ENCODE results near the gene GAB4. TPM values are rescaled to one million over a fixed set of nuclear protein-coding genes. Genes with fewer than 3 reads are reported as not detected.

Gene GAB4
- total and polyA plus RNA-seq, 4 donors, result not detected

DNA sequence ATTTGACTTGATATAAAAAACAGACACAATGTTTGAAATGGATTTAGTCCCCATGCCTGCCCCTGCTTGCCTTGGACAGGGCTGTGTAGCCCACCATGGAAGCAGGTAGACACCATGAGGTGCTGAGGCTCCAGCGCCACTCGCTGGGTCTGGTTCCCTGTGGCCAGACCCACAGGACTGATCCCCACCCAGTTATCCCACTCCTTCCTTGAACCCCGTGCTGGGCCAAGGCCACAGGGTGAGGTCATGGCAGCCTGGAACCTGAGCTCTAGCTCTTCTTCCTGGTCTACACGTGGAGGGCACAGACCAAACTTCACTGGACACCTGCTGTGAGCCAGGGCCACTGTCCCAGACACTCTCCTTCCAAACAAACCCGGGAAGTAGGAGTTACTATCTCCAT, 42.5 kb downstream of the GAB4 start:
- H3K4me3 ChIP-seq, result no peak overlapping the region
- H3K9ac ChIP-seq (ENCODE audit: insufficient read depth in 1 of 2, low read length in 2 of 2), result no peak overlapping the region
- TF ChIP-seq, protein P1, sequence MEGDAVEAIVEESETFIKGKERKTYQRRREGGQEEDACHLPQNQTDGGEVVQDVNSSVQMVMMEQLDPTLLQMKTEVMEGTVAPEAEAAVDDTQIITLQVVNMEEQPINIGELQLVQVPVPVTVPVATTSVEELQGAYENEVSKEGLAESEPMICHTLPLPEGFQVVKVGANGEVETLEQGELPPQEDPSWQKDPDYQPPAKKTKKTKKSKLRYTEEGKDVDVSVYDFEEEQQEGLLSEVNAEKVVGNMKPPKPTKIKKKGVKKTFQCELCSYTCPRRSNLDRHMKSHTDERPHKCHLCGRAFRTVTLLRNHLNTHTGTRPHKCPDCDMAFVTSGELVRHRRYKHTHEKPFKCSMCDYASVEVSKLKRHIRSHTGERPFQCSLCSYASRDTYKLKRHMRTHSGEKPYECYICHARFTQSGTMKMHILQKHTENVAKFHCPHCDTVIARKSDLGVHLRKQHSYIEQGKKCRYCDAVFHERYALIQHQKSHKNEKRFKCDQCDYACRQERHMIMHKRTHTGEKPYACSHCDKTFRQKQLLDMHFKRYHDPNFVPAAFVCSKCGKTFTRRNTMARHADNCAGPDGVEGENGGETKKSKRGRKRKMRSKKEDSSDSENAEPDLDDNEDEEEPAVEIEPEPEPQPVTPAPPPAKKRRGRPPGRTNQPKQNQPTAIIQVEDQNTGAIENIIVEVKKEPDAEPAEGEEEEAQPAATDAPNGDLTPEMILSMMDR (IDR thresholded peaks at IDR 0.05; ENCODE audit: control extremely low read depth, extremely low read depth), result no peak
- DNase-seq, result no peak
- ATAC-seq (ENCODE audit: insufficient read depth, low FRiP score), result no peak
- WGBS, 2 donors, result 76 to 81% methylated on average over 5 of the region's 5 CpGs
- no peak overlapping the region for H3K27ac ChIP-seq (ENCODE audit: low read depth in 1 of 2, low read length in 1 of 2)
- H3K36me3 ChIP-seq (ENCODE audit: control insufficient read depth in 4 of 4, insufficient read depth in 4 of 4, low read length in 4 of 4), result no peaks in the 10 kb centered on the region
- H3K9me3 ChIP-seq (ENCODE audit: control insufficient read depth in 4 of 4, insufficient read depth in 3 of 4, low read length in 3 of 4), result peaks cover 0 to 8% (median 0%) of the 10 kb centered on the region in 4 donors
- H3K4me1 ChIP-seq (ENCODE audit: control insufficient read depth in 5 of 5, insufficient read depth in 5 of 5, low read length in 5 of 5), result no peaks in the 10 kb centered on the region
- H3K27me3 ChIP-seq (ENCODE audit: control insufficient read depth in 3 of 3, insufficient read depth in 3 of 3, low read length in 2 of 3), result peaks cover 0 to 3% (median 0%) of the 10 kb centered on the region in 3 donors

DNA sequence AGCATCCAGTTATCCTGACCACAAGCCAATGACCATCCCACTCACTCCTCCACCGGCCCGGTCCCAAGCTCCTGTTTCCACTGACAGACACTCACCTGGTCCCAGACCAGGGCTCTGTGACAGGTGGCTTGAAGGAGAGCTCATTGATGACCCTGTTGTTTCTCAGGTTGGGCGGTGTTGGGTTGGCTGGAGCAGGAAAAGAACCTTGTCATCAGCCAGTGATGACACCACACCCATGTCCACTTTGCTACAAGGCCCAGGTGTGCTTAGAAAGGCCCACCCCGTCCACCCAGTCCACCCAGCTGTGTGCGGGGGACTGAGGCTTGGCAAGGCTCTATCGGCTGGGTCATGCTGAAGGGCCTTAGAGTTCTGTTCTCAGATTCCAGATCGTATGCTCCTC, 42.9 kb downstream of the GAB4 start:
- TF ChIP-seq, protein P1 (IDR thresholded peaks at IDR 0.05; ENCODE audit: control extremely low read depth, extremely low read depth), result no peak
- ATAC-seq (ENCODE audit: insufficient read depth, low FRiP score) (no peak), DNase-seq (no peak)
- no peaks in the 10 kb centered on the region for H3K36me3 ChIP-seq (ENCODE audit: control insufficient read depth in 4 of 4, insufficient read depth in 4 of 4, low read length in 4 of 4)
- no peak overlapping the region for H3K9ac ChIP-seq (ENCODE audit: insufficient read depth in 1 of 2, low read length in 2 of 2)
- no peaks in the 10 kb centered on the region for H3K4me1 ChIP-seq (ENCODE audit: control insufficient read depth in 5 of 5, insufficient read depth in 5 of 5, low read length in 5 of 5)
- H3K27ac ChIP-seq (ENCODE audit: low read depth in 1 of 2, low read length in 1 of 2), result no peak overlapping the region
- H3K9me3 ChIP-seq (ENCODE audit: control insufficient read depth in 4 of 4, insufficient read depth in 3 of 4, low read length in 3 of 4), result peaks cover 0 to 8% (median 0%) of the 10 kb centered on the region in 4 donors
- H3K4me3 ChIP-seq, result no peak overlapping the region
- peaks cover 0 to 3% (median 0%) of the 10 kb centered on the region in 3 donors for H3K27me3 ChIP-seq (ENCODE audit: control insufficient read depth in 3 of 3, insufficient read depth in 3 of 3, low read length in 2 of 3)
- WGBS, 2 donors, result 85 to 89% methylated on average over 7 of the region's 7 CpGs

GRCh38 chr22:16964366-16964765, 43.7 kb downstream of the GAB4 start:
- Histone ChIP-seq H3K4me3 (no peak overlapping the region), H3K27ac (ENCODE audit: low read depth in 1 of 2, low read length in 1 of 2) (no peak overlapping the region), H3K9ac (ENCODE audit: insufficient read depth in 1 of 2, low read length in 2 of 2) (no peak overlapping the region), H3K27me3 (ENCODE audit: control insufficient read depth in 3 of 3, insufficient read depth in 3 of 3, low read length in 2 of 3) (no peaks in the 10 kb centered on the region), H3K4me1 (ENCODE audit: control insufficient read depth in 5 of 5, insufficient read depth in 5 of 5, low read length in 5 of 5) (no peaks in the 10 kb centered on the region), H3K36me3 (ENCODE audit: control insufficient read depth in 4 of 4, insufficient read depth in 4 of 4, low read length in 4 of 4) (no peaks in the 10 kb centered on the region), H3K9me3 (ENCODE audit: control insufficient read depth in 4 of 4, insufficient read depth in 3 of 4, low read length in 3 of 4) (peaks cover 0 to 6% (median 0%) of the 10 kb centered on the region in 4 donors)
- TF ChIP-seq, protein P1 (IDR thresholded peaks at IDR 0.05; ENCODE audit: control extremely low read depth, extremely low read depth), result no peak
- 84 to 90% methylated on average over 5 of the region's 5 CpGs for WGBS, 2 donors
- DNase-seq (no peak), ATAC-seq (ENCODE audit: insufficient read depth, low FRiP score) (no peak)

Measured in lung (tissue), 12 donors.